ENCODE data around the gene AOPEP. TPM values are rescaled to one million over a fixed set of nuclear protein-coding genes. Genes with fewer than 3 reads are reported as not detected.

The AOPEP gene
- total and polyA plus RNA-seq, 2 donors (not counting 3 experiments of a cell fraction or from before 2014, with no cell fraction given), result 20.2 to 41.6 TPM

- H2AFZ ChIP-seq (ENCODE audit: low read depth, low read length), result no peak overlapping the region
- H3K4me2 ChIP-seq (ENCODE audit: insufficient read depth, low read length), result no peak overlapping the region
- no peaks in the 10 kb centered on the region for H3K36me3 ChIP-seq (ENCODE audit: control insufficient read depth in 2 of 2, extremely low read depth in 1 of 2, insufficient read depth in 2 of 2, low read length in 2 of 2)
- DNase-seq (ENCODE audit: low read depth, low spot score) (no peak), FAIRE-seq (no peak)
- no peak overlapping the region for H3K9ac ChIP-seq (replicated peaks; ENCODE audit: extremely low read depth, insufficient read depth, low read length)
- intact Hi-C loops (cut with micrococcal nuclease), result no loop called here
- no peak overlapping the region for H3K4me3 ChIP-seq (replicated peaks in 1 of 3; ENCODE audit: insufficient read depth in 1 of 3, low read depth in 1 of 3, low read length in 3 of 3)
- no peak for TF ChIP-seq MAX (IDR thresholded peaks at IDR 0.05; ENCODE audit: insufficient read depth, insufficient read length)
- no peak for TF ChIP-seq EZH2 (IDR thresholded peaks at IDR 0.05; ENCODE audit: borderline replicate concordance, low read depth, low read length, severe bottlenecking)
- TF ChIP-seq, protein P1, sequence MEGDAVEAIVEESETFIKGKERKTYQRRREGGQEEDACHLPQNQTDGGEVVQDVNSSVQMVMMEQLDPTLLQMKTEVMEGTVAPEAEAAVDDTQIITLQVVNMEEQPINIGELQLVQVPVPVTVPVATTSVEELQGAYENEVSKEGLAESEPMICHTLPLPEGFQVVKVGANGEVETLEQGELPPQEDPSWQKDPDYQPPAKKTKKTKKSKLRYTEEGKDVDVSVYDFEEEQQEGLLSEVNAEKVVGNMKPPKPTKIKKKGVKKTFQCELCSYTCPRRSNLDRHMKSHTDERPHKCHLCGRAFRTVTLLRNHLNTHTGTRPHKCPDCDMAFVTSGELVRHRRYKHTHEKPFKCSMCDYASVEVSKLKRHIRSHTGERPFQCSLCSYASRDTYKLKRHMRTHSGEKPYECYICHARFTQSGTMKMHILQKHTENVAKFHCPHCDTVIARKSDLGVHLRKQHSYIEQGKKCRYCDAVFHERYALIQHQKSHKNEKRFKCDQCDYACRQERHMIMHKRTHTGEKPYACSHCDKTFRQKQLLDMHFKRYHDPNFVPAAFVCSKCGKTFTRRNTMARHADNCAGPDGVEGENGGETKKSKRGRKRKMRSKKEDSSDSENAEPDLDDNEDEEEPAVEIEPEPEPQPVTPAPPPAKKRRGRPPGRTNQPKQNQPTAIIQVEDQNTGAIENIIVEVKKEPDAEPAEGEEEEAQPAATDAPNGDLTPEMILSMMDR (IDR thresholded peaks at IDR 0.05; ENCODE audit: extremely low read depth in 1 of 2, insufficient read depth in 1 of 2, low read depth in 1 of 2, low read length in 2 of 2), result no peak
- TF ChIP-seq GATA2 (IDR thresholded peaks at IDR 0.05; ENCODE audit: insufficient read depth, insufficient read length, low read depth, low read length), result no peak
- no peak for TF ChIP-seq POLR2AphosphoS5 (IDR thresholded peaks at IDR 0.05; ENCODE audit: insufficient read depth, low read depth, low read length)
- no peak for TF ChIP-seq FOS (IDR thresholded peaks at IDR 0.05; ENCODE audit: borderline replicate concordance, insufficient read depth, low read length)
- TF ChIP-seq JUN (IDR thresholded peaks at IDR 0.05; ENCODE audit: borderline replicate concordance, insufficient read depth, insufficient read length, low read depth), result no peak
- no peak for TF ChIP-seq POLR2A (IDR thresholded peaks at IDR 0.05; ENCODE audit: low read depth, low read length)
- no peak for TF ChIP-seq MYC (IDR thresholded peaks at IDR 0.05; ENCODE audit: low read depth, low read length)
- H3K9me1 ChIP-seq (replicated peaks; ENCODE audit: control insufficient read depth, extremely low read depth, insufficient read depth, low read length), result no peaks in the 10 kb centered on the region
- CTCF ChIA-PET, result interaction anchor here (1.3 to 11.8 kb wide), 3 partner anchors 9 to 491 kb away, joined by 4 to 707 read pairs (median 94); no protein-coding TSS in a partner anchor
- no peaks in the 10 kb centered on the region for H3K79me2 ChIP-seq (ENCODE audit: control insufficient read depth, insufficient read depth, low read length)
- POLR2A ChIA-PET, result no interaction called here
- no peaks in the 10 kb centered on the region for H3K9me3 ChIP-seq (replicated peaks; ENCODE audit: control insufficient read depth, insufficient read depth, low read length)
- no peak overlapping the region for H3K27ac ChIP-seq (ENCODE audit: insufficient read depth, low read depth, low read length)
- no peaks in the 10 kb centered on the region for H4K20me1 ChIP-seq (replicated peaks; ENCODE audit: control insufficient read depth, extremely low read depth, insufficient read depth, low read length)
- peaks cover 3 to 4% of the 10 kb centered on the region in 2 experiments for H3K27me3 ChIP-seq (ENCODE audit: control insufficient read depth in 2 of 2, insufficient read depth in 2 of 2, low read length in 2 of 2)
- peaks cover under 1% of the 10 kb centered on the region for H3K4me1 ChIP-seq (ENCODE audit: control insufficient read depth, extremely low read depth, insufficient read depth, low read length)
- dilution Hi-C loops (cut with MboI; ENCODE audit: extremely low pct_ligation_motif_present, low sequenced_read_pairs), result no loop called here
- no TSS peak for BruUV-seq (replicated peaks)
These were observed 48.6 kb upstream of the AOPEP start for GRCh38 chr9:94677929-94678328.

Data from endothelial cell of umbilical vein (primary cell).